Hematopoietic multipotent progenitor cell treated with erythropoietin and hydrocortisone succinate and interleukin-3 and kit ligand, for 17 days (in vitro differentiated cells): Measurements from ENCODE around the gene SMIM29.

Experiments used
- DNase-seq: peaks from one replicate; pipeline ENCODE4 v3.0.0-alpha.2; 2015; ENCODE audit warnings: low spot score

The SMIM29 gene

DNA sequence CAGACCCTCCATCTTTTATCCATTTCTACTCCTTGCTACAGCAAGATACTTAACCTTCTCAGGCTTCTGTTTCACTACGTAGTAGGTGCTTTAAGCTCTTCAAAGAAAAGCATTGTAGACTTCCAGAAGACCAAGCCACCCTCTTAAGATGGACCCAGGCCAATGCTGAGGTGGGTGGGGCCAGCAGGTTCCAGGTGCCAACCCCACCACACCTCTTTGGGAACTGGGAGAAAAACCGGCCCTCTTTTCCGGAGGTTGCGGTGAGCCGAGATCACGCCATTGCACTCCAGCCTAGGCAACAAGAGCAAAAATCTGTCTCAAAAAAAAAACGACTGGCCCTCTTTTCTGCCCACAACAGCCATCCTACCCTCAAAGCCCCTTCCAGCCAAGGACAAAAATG is 22.7 kb downstream of the SMIM29 start:
- no peak for DNase-seq

GRCh38 chr6:34225551-34225950 is 23.3 kb downstream of the SMIM29 start:
- peak; percentile 12 for DNase-seq

GRCh38 chr6:34223956-34224940 is 24.6 kb downstream of the SMIM29 start:
- DNase-seq = peak; percentile 96

- no peak for DNase-seq
Observed at GRCh38 chr6:34223381-34223955, 25.3 kb downstream of the SMIM29 start.

- no peak for DNase-seq
Observed at GRCh38 chr6:34218691-34219090, 30.1 kb downstream of the SMIM29 start.

DNA sequence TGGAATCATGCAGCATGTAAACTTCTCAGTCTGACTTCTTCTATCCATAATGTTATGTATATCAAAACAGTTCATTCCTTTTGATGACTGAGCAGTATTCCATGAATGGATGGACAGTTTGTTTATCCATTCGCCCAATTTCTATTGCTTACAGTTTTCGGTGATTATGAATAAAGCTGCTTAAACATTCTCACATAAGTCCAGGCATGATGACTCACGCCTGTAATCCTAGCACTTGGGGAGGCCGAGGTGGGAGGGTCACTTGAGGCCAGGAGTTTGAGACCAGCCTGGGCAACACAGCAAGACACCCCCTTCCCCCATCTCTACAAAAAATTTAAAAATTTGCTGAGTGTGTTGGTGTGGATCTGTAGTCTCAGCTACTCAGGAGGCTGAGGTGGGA is 35.0 kb downstream of the SMIM29 start:
- DNase-seq = no peak

- no peak for DNase-seq
Observed at GRCh38 chr6:34207695-34208443, 40.9 kb downstream of the SMIM29 start.

- no peak for DNase-seq
Observed at GRCh38 chr6:34206726-34207125, 42.1 kb downstream of the SMIM29 start.

DNA sequence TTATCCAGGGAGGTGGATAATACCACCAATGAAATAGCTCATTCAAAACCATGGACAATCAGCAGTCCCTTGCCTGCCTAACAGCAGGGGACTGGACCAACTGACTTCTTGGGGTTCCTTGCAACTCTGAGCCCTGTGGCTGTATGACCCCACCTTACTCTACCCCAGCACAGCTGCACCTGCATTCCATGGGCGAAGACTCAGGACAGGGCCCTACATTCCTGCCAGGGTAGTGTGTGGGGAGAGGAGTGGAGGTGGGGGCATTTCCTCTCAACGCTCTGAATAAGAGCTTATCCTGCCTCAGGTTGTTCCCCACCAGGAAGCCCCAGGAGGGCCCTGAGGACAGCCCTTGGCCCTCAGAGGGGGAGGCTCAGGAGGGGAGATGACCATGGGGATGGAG is 42.9 kb downstream of the SMIM29 start:
- no peak for DNase-seq

GRCh38 chr6:34205466-34205865 is 43.3 kb downstream of the SMIM29 start:
- DNase-seq = peak; percentile 28

GRCh38 chr6:34204693-34205092 is 44.1 kb downstream of the SMIM29 start:
- DNase-seq = no peak

DNA sequence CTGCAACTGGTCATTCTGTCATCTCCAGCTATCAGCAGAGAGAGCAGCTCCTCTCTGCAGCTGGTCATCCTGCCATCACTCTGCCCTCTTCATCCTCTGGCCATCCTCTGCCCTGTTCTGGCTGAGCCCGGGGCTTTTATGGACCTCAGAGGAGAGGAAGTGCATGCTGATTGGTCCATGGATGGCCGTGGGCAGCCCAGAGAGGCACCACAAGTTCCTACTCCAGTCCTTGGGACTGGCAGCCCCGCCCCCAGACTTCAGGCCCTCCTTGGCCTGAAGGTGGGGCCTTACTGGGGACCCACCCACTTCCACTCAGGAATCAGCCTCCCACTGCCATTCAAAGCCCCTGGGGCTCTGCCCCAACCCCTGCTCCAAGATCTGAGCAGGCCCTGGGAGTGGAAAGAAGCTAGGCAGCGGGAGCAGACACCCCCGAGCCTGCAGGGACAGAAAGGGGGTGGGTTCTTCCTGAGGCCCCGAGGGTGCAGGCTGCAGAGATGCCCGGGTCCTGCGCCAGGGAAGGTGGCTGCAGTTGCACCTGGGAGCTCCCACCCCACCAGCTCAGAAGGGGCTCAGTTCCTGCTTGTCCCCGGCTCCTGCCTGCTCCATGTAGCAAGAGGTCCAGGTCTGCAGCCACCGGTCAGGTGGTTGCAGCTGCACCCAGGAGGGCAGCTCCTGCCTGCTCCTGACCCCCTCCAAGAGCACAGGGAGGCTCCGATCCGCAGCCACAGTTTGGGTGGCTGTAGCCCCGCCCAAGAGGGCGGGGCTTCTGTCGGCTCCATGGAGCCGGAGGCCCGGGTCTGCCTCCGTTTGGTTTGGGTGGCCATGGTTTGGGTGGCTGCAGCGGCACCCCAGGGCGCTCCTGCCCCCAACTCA is 46.2 kb downstream of the SMIM29 start:
- DNase-seq = no peak

DNA sequence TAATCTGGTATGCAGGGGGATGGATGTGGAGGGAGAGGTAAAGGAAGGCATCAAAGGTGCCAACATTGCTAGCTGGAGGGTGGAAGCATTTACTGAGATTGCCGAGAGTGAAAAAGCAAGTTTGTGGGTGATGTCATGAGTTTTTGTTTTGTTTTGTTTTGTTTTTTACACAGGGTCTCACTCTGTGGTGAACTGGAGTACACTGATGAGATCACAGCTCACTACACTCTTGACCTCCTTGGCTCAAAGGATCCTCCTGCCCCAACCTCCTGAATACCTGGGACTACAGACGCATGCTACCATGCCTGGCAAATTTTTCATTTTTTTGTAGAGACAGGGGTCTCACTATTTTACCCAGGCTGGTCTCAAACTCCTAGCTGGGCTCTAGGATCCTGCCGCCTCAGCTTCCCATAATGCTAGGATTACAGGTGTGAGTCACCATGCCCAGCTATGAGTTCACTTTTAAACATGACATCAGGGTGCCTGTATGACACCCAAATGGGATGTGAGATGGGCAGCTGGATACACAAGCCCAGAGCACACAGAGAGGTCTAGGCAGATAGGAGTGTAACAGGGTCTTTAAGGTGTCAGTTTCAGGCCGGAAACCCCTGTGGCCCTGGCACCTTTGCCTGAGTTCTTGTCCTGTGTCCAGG is 47.2 kb downstream of the SMIM29 start:
- DNase-seq = no peak

DNA sequence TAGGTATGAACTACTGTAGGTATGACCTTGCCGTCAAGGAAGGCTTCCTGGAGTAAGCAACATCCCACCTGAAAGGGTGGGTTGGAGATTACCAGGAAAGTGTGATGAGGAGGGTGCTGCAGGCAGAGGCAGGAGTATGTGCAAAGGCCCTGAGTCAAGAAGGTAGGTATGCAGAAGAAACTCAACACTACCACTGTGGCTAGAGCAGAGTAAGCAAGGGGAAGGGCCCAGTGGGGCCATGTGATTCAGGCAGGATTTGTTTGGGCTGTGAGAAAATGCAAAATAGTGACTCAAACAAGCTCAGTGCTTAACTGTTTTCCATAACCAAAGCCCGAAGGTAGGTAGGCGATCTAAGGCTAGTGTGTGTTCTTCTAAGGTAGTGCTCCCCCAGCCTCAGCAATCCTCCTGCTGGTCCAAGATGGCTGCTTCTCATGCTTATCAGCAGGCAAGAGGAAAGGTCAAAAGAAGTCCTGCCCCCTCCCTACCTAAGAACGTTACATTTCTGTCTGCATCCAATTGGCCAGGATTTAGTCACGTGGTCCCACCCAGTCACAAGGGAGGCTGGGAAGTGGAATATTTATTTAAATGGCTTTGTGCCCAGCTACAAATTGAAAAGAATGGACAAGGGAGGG is 48.4 kb downstream of the SMIM29 start:
- DNase-seq = no peak

GRCh38 chr6:34196833-34197195 is 52.0 kb downstream of the SMIM29 start:
- no peak for DNase-seq
